ENCODE data around the gene ZNF276. TPM values are rescaled to one million over a fixed set of nuclear protein-coding genes. Genes with fewer than 3 reads are reported as not detected.

ZNF276 gene
- polyA plus RNA-seq, 1 of the 3 experiments (the other 2 are of a cell fraction): 24.9 TPM

- TF ChIP-seq USF1 (IDR thresholded peaks at IDR 0.05; ENCODE audit: borderline replicate concordance, low read depth) (no peak), YY1 (IDR thresholded peaks at IDR 0.05; ENCODE audit: low read depth) (no peak), RAD21 (IDR thresholded peaks at IDR 0.05; ENCODE audit: low read length) (no peak), JUND (IDR thresholded peaks at IDR 0.05) (no peak), MEF2A (IDR thresholded peaks at IDR 0.05; ENCODE audit: borderline replicate concordance, low read depth) (no peak), SMC3 (IDR thresholded peaks at IDR 0.05; ENCODE audit: low read depth, low read length) (no peak), POLR2AphosphoS5 (IDR thresholded peaks at IDR 0.05; ENCODE audit: low read depth, low read length) (no peak), EP300 (IDR thresholded peaks at IDR 0.05; ENCODE audit: borderline replicate concordance in 1 of 2, low read depth in 1 of 2, low read length in 1 of 2) (no peak)
Observed at GRCh38 chr16:89693289-89693731, 28.0 kb upstream of the ZNF276 start (continued).

GRCh38 chr16:89693931-89694783 lies 27.2 kb upstream of the ZNF276 start:
- peaks cover 14 to 70% of the 10 kb centered on the region in 2 experiments for H3K36me3 ChIP-seq (replicated peaks in 1 of 2; ENCODE audit: control insufficient read depth in 1 of 2, insufficient read depth in 2 of 2, low read length in 1 of 2)
- 100% methylated on average over 10 of the region's 32 CpGs for WGBS (ENCODE audit: low lambda C conversion rate)
- H3K27ac ChIP-seq (ENCODE audit: low read depth in 2 of 2, low read length in 1 of 2): no peak overlapping the region
- peaks cover 2% of the 10 kb centered on the region; the same call in 1 of the 2 replicates for H4K20me1 ChIP-seq (ENCODE audit: insufficient read depth)
- CTCF ChIA-PET: interaction anchor here (1.0 to 2.4 kb wide), 3 partner anchors 128 to 216 kb away, joined by 3 to 6 read pairs (median 3); no protein-coding TSS in a partner anchor
- H2AFZ ChIP-seq (ENCODE audit: low read depth): no peak overlapping the region
- peaks cover 12% of the 10 kb centered on the region; the same call in 1 of the 2 replicates for H3K79me2 ChIP-seq (ENCODE audit: insufficient read depth)
- H3K27me3 ChIP-seq (ENCODE audit: insufficient read depth): no peaks in the 10 kb centered on the region
- no peak overlapping the region for H3K4me2 ChIP-seq
- TF ChIP-seq RXRA (IDR thresholded peaks at IDR 0.05; ENCODE audit: borderline replicate concordance, low read depth) (no peak), GABPA (IDR thresholded peaks at IDR 0.05; ENCODE audit: low read depth) (no peak), REST (IDR thresholded peaks at IDR 0.05; ENCODE audit: low read depth, low read length) (no peak), USF2 (IDR thresholded peaks at IDR 0.05; ENCODE audit: borderline replicate concordance, low read depth, low read length) (no peak), JUND (IDR thresholded peaks at IDR 0.05) (no peak), MXI1 (IDR thresholded peaks at IDR 0.05; ENCODE audit: low read depth, low read length) (no peak), NRF1 (IDR thresholded peaks at IDR 0.05; ENCODE audit: low read depth, low read length) (no peak), CHD2 (IDR thresholded peaks at IDR 0.05; ENCODE audit: low read length, partially characterized antibody) (no peak), TEAD4 (IDR thresholded peaks at IDR 0.05; ENCODE audit: borderline replicate concordance, insufficient read depth) (no peak), EZH2phosphoT487 (IDR thresholded peaks at IDR 0.05; ENCODE audit: borderline replicate concordance, low read depth) (no peak), RFX5 (IDR thresholded peaks at IDR 0.05; ENCODE audit: low read length) (no peak), FOXJ3 (CRISPR knock-in tag; IDR thresholded peaks at IDR 0.05) (no peak), ELF1 (IDR thresholded peaks at IDR 0.05) (no peak), TCF12 (IDR thresholded peaks at IDR 0.05) (no peak), RCOR1 (IDR thresholded peaks at IDR 0.05; ENCODE audit: low read length) (no peak), GATA2 (CRISPR knock-in tag; IDR thresholded peaks at IDR 0.05) (no peak), SMC3 (IDR thresholded peaks at IDR 0.05; ENCODE audit: low read depth, low read length) (no peak), MAX (IDR thresholded peaks at IDR 0.05; ENCODE audit: low read depth) (no peak), YY1 (IDR thresholded peaks at IDR 0.05; ENCODE audit: low read depth) (no peak)
- no peak overlapping the region for H3K4me3 ChIP-seq (ENCODE audit: low read depth in 2 of 2, low read length in 1 of 2)
- POLR2A ChIA-PET: no interaction called here
- H3K9me2 ChIP-seq: no peaks in the 10 kb centered on the region
- no peak overlapping the region for H3K9ac ChIP-seq
- peak; percentile 15 for DNase-seq
- no peaks in the 10 kb centered on the region for H3K9me3 ChIP-seq
- peaks cover under 1% of the 10 kb centered on the region for H3F3A ChIP-seq (replicated peaks; ENCODE audit: insufficient read depth)
- peaks cover 0 to 15% of the 10 kb centered on the region in 2 experiments; a peak in 1 of 4 replicates for H3K4me1 ChIP-seq (ENCODE audit: control insufficient read depth in 1 of 2, insufficient read depth in 2 of 2, low read depth in 1 of 2, low read length in 1 of 2)

All from SK-N-SH (cell line).